Right renal pelvis (tissue), 4 donors: ENCODE data around the gene TCP11L2. TPM values are rescaled to one million over a fixed set of nuclear protein-coding genes. Genes with fewer than 3 reads are reported as not detected.

Experiments
- DNase-seq, 4 donors: peaks; one replicate each; pipeline ENCODE4 v3.0.0-alpha.2; 2013; ENCODE audit warnings: low read depth in 4 of 4, low spot score in 3 of 4, missing footprints in 1 of 4
- polyA plus RNA-seq, 4 donors: library from polyadenylated mRNA; unstranded; fragments of 120-200 nt; gene quantifications; one replicate each; pipeline ENCODE4 v1.2.1, GENCODE V29; 2013; ENCODE audit not compliant: insufficient read length in 4 of 4

The TCP11L2 gene
- 10 to 100 TPM; 13.5 to 21.6 (median 18.9) TPM for polyA plus RNA-seq

DNA sequence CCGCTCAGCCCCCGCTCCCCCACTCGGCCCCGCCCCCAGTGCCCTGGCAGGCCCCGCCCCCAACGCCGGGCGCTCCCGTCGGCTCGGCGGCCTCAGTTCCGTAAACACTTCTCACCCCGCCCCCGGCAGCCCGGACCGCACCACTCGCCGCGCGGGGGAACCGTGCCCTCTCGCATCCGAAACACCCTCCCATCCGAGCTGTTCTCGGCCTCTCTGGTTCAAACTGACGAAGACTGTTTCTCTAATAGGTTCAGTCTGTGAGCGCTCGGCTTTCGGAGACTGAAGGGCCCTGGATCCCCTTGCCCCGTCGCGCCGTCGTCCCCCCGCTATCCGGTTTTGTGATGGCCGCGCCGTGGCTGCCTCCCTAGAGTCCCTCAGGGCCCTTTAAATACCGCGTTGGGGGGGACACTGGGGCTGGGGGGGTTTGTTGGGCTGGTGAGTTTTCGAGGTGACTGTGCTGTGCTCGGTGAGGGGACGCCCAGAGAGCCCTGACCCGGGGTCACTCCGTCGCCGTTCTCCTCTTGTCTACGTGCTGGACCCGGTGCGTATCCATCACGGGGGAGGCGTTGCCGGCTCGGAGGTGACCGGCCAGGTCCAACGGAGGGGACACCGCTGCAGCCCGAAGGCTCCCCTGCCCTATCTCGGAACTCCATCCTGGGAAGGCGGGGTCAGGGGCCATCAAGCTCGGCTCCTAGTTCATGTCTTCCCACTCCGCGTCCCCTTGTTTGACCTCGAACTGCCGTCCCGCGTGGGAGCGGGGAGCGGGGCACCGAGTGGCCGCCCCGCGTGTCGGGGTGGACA, at the start of gene TCP11L2:
Gene TCP11L2, plus strand, starts transcription at position 333 of the 801 bp plus-strand sequence. CDS start 8,343 bp downstream, outside the sequence.
- DNase-seq = peak; percentile 56 to 76 (median 63)

DNA sequence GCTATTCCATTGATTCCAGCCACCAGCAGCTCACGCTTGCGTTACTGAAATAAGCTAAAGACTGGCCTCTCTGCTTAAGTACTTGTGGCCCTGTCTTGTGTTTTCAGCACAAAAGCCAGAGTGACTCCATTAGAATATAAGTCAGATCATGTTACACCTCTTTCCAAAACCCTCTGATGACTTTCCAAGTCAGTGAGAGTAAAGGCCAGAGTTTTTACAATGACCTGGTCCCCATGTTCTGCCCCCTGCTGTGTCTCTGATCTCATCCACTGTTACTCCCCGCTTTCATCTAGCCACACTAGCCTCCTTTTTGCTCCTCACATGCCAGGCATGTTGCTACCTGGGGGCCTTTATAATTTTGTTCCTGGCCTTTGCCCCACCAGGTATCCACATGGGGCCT, 47.8 kb upstream of the TCP11L2 start:
- no peak for DNase-seq

DNA sequence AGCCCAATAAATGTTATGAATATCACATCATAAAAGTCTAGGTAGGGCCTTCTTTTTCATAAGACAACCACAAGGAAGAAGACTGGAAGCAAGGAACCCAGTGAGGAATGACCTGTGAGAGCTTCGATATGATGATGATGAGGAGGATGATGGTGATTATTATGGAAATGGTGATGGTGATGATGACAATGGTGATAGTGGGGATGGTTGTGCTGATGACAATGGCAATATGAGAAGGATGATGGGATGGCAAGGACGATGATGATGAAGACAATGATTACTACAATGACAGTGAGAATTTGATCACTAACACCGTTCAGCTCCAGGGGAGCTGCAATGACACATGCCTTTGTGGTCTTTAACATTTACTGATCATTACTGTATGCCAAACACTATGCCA, 47.0 kb upstream of the TCP11L2 start:
- DNase-seq = no peak

DNA sequence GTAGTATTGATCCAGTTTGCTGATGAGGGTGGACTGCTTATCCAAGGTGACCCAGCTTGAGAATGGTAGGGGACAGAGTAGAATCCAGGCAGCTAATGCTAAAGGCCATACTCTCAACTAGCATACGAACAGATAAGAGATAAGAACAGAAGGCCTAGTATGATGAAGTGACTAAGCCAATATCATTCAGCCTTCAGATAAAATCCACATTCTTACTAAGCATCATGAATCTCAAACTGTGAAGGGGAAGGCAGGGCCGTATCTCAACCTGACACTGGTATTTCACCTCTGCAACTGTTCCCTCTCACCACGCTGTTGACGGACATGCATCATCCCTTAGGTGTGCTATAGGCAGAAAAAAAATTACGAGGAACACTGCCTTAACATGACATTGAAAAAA, 46.6 kb upstream of the TCP11L2 start:
- DNase-seq = no peak

DNA sequence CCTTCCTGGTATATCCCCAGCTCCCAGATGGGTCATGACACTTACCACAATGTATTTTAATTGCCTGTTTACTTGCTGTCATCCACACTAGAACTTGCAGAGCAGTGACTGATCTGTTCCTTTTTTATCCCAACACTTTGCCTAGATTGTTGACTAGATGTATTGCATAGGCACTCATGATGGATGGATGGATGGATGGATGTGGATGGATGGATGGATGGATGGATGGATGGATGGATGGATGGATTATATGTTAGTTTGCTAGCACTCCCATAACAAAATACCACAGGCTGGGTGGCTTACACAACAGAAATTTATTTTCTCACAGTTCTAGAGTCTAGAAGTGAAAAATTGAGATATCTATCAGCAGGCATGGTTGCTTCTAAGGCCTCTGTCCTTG, 46.0 kb upstream of the TCP11L2 start:
- no peak for DNase-seq

DNA sequence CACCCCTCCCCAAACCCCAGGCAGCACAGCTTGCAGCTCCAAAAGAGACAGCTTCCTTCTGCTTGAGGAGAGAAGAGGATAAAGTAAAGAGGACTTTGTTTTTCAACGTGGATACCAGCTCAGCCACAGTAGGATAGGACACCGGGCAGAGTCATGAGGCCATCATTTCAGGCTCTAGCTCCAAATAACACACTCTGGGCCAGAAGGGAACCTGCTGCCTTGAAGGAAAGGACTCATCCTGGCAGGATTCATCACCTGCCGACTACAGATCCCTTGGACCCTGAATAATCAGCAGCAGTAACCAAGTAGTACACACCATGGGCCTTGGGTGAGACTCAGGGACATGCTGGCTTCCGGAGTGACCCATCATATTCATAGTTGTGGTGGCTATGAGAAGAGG, 44.3 kb upstream of the TCP11L2 start:
- no peak for DNase-seq

DNA sequence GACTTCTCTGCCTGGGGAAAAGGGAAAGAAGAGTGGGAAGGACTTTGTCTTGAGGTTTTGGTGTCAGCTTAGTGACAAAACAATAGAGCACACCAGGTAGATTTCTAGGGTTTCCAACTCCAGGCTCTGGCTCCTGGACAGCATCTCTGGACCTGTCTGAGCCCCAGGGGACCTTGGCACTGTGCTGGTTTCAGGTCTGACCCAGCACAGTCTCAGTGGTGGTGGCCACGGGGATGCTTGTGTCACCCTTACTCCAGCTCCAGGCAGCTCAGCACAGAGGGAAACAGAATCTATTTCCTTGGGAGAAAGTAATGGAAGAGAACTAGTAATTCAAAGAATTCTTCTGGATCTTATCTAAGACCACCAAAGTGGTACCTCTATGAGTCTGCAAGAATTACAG, 43.6 kb upstream of the TCP11L2 start:
- DNase-seq = no peak

DNA sequence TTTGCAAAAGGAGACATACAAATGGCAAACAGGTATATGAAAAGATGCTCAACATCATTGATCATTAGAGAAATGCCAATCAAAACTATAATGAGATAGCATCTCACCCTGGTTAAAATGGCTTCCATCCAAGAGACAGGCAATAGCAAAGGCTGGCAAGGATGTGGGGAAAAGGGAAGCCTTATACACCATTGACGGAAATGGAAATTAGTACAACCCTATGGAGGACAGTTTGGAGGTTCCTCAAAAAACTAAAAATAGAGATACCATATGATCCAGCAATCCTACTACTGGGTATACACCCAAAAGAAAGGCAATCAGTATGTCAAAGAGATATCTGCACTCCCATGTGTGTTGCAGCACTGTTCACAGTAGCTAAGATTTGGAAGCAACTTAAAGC, 37.4 kb upstream of the TCP11L2 start:
- DNase-seq = no peak

DNA sequence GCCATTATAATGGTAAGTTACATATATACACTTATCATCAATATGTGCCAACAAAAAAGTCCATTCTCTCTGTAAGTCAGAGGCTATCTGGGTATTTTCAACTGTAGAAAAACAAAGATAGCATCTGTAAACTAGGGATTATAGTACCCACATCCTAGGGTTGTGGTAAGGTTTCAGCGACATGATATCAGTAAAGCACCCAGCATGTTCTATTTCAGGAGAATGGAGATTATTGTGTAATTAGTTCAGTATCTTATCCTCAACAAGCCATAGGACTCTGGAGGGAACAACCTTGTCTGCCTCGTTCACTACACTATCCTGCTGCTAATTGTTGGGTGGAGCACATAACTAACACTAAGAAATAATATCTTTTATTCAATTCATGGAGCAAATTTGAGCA, 35.0 kb upstream of the TCP11L2 start:
- no peak for DNase-seq

DNA sequence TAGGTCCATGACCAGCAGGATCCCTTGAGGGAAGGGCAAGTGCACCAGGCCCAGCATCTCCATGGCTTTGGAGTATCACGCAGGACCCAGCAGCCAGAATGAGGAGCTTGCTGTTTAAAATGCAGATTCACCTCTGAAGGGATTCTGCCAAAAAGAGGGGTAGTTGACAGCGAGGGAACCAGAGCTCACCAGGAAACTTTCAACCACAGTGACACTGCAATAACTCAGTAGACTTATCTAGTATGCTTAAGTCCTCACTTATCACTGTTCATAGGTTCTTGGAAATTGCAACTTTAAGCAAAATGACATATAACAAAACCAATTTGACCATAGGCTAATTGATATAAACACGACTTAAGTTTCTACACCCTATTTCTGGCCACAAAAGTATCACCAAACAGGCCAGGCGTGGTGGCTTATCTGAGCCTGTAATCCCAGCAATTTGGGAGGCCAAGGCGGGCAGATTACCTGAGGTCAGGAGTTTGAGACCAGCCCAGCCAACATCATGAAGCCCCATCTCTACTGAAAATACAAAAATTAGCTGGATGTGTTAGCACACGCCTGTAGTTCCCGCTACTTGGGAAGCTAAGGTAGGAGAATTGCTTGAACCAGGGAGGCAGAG, 33.3 kb upstream of the TCP11L2 start:
- no peak for DNase-seq

DNA sequence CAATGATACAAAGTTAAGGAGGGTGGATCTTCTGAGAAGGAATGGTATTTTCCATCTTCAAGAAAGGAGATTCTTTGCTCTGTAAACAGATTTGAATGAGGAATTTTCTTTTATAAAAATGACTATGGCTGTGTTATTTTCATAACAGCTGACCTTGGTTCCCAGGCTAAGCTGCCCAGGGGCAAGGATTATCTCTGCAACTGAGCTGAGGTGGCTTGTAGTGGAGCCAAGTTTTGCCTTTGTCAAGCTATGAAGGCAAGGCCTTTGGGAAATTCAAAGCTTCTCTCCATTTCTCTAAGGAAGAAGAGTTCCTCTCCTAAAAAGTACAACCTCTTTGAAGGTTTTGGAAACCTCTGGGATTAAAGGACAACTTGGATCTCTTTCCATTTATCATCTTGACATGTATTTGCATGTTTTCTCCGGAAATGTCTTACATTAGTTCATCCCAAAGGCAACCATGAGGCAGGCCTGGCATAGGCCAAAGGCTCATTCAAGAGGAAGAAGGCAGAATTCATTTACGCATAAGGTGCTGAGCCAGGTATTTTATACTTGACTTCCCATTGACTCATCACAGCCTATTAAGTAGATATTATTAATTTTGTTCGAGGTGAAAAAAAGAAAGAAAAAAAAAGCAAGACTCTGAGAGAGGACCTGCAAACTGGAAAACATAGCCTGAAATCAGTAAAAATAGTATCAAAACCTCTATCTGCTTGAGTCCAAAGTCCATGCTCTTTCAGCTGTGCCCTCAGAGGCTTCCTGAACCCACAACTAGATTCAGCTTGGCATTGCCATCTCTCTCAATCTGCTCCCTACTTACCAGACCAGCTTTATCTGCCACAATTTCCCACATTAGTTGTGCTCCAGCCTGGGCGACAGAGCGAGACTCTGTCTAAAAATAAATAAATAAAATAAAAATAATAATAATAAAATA, 30.7 kb upstream of the TCP11L2 start:
- no peak for DNase-seq

DNA sequence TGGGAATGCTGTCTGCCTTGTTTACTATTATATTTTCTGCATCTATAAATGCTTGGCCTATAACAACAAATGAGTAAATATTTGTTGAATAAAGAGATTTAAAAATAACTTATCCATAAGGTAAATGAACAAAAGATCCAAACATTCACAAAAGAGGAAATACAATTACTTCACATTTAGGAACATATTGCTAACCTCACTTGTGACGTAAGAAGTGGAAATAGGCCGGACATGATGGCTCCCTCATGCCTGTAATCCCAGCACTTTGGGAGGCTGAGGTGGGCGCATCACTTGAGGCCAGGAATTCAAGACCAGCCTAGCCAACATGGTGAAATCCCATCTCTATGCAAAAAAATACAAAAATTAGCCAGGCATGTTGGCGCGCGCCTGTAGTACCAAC, 29.0 kb upstream of the TCP11L2 start:
- DNase-seq = no peak

DNA sequence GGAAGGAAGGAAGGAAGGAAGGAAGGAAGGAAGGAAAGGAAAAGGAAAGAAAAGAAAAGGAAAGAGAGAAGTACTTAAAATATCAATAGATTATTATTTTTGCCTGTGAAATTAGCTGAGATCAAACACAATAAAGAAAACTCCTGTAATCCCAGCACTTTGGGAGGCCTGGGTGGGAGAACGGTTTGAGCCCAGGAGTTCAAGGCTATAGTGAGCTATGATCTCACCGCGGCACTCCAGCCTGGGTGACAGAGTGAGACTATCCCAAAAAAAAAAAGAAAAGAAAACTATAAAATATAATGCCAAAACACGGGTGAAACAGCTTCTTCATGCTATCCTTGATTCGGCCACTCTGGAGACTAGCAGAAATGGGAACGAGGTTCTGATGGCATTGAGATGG, 28.5 kb upstream of the TCP11L2 start:
- DNase-seq = no peak

DNA sequence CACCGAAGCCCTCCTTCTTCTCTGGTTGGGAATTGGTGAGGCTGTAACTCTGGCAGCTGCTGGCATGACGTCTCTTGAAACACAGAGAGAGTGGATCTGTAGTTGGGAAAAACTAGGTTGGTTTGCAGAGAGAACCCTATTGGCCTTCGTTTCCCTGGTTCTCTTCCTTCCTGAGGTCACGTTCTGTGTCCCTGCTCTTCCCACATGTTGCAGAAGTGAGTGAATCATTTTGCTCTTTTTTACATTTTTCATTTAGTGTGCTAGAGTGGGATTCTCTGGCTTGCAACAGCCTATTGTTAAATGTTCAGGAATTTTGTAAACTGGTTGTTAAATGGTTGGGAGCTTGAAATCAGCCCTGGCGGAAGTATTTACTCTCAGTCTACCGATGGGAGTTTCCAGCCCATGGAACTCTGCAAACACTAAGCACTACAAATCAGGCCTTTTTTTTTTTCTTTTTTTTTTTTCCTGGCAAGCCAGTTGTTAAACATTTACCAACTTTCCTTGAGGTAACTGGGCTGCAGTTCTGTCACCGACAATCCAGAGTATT, 27.9 kb upstream of the TCP11L2 start:
- DNase-seq = no peak

DNA sequence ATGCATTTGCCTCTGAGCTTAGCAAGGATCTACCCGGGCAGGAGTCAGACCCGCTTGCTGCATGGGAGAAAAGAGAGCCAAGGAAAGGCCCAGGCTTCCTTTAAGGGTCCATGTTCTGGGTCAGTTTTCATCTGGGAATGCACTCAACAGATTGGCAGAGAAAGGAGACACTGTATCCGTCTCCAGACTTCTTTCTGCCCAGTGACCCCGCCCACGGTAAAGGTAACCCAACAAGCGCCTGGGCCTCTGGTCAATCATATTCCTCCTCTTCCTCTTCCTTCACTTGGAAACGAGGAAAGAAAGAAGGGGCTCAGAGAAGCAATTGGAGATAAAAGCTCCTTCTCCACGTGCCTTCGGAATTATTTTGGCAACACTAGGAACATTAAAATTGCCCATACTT, 27.1 kb upstream of the TCP11L2 start:
- no peak for DNase-seq

DNA sequence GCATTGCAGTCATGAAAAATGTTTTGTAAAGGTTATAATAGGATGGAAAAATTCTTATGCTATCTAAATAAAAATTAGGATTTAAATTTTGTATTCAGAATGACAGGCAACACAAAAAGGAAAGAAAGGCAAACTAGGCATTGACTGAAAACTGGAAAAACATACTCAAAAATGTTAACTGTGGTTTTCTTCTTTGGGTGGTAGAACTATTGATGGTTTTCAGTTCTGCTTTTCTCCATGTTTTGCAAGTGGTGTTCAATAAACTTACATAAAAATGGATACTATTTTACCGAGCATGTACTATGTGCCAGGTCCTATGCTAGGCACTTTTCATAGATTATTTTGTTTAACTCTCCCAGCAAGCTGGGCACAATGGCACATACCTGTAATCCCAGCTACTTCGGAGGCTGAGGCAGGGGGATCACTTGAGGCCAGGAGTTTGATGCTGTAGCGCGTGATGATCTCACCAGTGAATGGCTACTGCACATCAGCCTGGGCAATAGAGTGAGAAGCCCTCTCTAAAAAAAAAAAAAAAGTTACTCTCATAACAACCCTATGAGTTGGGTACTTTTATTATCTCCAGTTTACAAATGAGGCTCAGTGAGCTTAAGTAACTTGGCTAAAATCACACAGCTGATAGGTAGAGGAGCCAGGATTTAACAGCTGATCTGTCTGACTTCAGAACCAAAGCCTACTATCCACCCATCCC, 26.3 kb upstream of the TCP11L2 start:
- DNase-seq = no peak

DNA sequence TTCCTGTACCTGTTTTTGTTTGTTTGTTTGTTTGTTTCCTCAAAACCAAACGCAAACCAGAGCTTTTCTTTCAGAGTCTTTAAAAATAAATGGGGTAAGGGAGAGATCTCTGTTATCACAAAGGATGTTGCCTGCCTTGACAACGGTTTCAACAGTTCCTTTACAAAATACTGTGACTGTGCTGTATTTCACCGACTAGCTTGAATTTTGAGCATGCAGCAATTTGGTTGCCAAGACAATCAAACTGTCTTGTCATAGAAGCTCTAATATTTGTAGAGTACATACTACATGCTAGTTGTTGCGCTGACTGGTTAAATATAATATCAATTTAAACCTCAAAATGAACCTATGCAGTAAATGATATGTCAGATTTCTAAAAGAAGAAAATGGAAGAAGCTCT, 22.4 kb upstream of the TCP11L2 start:
- DNase-seq = no peak

DNA sequence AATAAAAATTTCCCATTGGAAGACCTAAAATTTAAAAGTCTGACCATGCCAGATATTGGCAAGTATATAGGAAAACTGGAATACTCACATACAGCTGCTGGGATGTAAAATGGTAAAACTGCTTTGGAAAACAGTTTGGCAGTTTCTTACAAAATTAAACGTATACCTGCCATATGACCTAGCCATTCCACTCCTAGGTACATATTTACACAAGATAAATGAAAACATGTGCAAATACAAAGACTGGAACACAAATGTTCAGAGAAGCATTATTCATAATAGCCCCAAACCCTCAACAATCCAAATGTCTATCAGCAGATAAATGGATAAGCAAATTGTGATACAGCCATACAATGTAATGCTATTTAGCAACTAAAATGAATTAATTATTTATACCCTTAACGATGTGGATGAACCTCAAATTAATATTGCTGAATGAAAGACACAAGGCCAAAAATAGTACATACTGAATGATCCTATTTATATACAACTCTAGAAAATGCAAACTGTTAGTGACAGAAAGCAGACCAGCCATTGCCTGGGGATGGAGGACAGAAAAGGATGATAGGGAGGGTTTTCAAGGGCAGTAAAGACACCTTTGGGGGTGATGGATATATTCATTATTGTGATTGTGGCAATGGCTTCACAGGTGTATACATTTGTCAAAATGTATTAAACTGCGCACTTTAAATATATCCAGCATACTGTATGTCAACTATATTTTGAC, 21.3 kb upstream of the TCP11L2 start:
- no peak for DNase-seq

DNA sequence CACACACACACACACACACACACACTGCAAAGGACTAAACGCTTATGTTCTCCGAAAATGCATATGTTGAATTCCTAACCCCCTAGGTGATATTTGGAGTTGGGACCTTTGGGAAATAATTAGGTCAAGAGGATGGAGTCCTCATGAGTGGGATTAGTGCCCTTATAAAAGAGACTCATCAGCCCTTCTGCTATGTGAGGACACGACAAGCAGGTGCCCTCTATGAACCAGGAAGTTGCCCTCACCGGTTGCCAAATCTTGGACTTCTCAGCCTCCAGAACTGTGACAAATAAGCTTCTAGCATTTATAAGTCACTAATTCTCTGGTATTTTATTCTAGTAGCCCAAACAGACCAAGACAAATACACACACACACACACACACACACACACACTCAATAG, 20.7 kb upstream of the TCP11L2 start:
- no peak for DNase-seq
